ENCODE data around the gene RNF31. TPM values are rescaled to one million over a fixed set of nuclear protein-coding genes. Genes with fewer than 3 reads are reported as not detected.

RNF31 gene
- total RNA-seq, 4 donors from 2014 or later, result 17.7 to 106 (median 57.9) TPM

DNA sequence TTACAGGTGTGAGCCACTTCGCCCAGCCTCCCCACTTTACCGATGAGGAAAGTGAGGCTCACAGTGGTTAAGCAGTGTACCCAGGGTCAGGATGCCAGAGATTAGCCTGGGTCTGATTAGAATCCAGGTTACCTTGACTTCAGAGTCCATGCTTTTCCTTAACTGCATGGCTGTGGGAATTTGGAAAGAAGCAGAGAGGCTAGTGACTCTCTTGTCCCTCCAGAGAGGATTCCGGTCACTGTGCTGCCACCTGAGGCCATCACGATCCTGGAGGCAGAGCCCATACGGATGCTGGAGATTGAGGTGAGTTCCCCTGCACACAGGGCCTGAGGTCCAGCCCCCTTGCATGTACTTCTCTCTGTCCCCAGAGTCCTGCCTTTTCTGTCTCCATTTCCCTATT lies 29.3 kb downstream of the RNF31 start:
- no peaks in the 10 kb centered on the region for H3K4me1 ChIP-seq
- no peak overlapping the region for H3K4me3 ChIP-seq
- no peaks in the 10 kb centered on the region for H3K27me3 ChIP-seq
- TF ChIP-seq POLR2A (IDR thresholded peaks at IDR 0.05), result no peak
- TF ChIP-seq, protein P1, sequence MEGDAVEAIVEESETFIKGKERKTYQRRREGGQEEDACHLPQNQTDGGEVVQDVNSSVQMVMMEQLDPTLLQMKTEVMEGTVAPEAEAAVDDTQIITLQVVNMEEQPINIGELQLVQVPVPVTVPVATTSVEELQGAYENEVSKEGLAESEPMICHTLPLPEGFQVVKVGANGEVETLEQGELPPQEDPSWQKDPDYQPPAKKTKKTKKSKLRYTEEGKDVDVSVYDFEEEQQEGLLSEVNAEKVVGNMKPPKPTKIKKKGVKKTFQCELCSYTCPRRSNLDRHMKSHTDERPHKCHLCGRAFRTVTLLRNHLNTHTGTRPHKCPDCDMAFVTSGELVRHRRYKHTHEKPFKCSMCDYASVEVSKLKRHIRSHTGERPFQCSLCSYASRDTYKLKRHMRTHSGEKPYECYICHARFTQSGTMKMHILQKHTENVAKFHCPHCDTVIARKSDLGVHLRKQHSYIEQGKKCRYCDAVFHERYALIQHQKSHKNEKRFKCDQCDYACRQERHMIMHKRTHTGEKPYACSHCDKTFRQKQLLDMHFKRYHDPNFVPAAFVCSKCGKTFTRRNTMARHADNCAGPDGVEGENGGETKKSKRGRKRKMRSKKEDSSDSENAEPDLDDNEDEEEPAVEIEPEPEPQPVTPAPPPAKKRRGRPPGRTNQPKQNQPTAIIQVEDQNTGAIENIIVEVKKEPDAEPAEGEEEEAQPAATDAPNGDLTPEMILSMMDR (IDR thresholded peaks at IDR 0.05), result no peak
- no peak overlapping the region for H3K27ac ChIP-seq
- no peaks in the 10 kb centered on the region for H3K36me3 ChIP-seq
- intact Hi-C loops (cut with DNase I; ENCODE audit: low total_unique reads), result no loop called here
- no peak for DNase-seq
- H3K9me3 ChIP-seq, result no peaks in the 10 kb centered on the region

DNA sequence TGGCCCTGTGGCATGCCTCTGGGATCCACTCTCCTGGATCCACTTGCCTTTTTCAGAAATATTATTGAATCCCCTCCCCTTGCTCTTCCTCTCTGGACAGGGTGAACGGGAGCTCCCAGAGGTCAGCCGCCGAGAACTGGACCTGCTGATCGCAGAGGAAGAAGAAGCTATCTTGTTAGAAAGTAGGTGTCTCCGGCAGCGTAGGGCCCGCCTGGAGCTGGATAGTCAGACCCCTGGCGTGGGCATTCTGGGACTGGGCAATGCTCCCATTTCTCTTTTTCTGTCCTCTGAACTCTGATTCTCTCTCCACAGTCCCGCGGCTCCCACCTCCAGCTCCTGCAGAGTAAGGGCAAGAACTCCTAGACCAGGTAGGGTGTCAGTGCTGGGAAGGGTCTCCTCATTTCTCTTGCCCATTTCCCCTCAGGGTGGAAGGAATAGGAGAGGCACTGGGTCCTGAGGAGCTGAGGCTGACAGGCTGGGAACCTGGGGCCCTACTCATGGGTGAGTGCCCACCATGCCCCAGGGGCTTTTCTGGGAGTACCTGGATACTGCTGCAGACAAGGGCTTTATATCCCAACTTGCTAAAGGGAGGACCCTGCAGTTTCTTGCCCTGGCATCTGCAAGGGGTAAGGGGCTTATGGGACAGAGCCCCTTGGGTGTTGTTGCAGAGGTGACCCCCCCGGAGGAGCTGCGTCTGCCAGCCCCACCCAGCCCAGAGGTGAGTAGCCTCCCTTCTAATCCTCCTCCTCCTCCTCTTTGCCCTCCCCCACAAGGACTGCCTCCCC lies 29.9 kb downstream of the RNF31 start:
- Histone ChIP-seq H3K27ac (no peak overlapping the region), H3K4me3 (no peak overlapping the region), H3K27me3 (no peaks in the 10 kb centered on the region), H3K36me3 (no peaks in the 10 kb centered on the region), H3K4me1 (no peaks in the 10 kb centered on the region), H3K9me3 (no peaks in the 10 kb centered on the region)
- DNase-seq, result no peak
- intact Hi-C loops (cut with DNase I; ENCODE audit: low total_unique reads), result no loop called here
- no peak for TF ChIP-seq POLR2A (IDR thresholded peaks at IDR 0.05)
- TF ChIP-seq, protein P1 (IDR thresholded peaks at IDR 0.05), result no peak

DNA sequence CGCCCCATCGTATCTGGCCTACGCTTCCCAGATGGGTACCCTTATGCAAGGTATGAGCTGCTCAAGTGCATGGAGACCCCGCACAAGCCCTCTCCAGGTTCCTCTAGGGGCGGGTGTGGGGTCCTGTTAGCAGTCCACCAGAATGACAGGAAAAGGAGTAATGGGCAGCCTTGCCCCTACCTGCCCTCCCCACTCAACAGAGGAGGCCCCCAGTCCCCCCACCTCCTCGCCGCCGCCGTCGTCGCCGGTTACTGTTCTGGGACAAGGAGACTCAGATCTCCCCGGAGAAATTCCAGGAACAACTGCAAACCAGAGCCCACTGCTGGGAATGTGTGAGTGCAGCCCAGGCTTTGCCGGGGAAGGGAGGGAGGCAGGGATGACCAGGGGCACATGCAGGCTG lies 30.6 kb downstream of the RNF31 start:
- no peak overlapping the region for H3K4me3 ChIP-seq
- no peaks in the 10 kb centered on the region for H3K27me3 ChIP-seq
- no peaks in the 10 kb centered on the region for H3K4me1 ChIP-seq
- no peaks in the 10 kb centered on the region for H3K9me3 ChIP-seq
- DNase-seq, result no peak
- intact Hi-C loops (cut with DNase I; ENCODE audit: low total_unique reads), result no loop called here
- no peak overlapping the region for H3K27ac ChIP-seq
- TF ChIP-seq, protein P1 (IDR thresholded peaks at IDR 0.05), result no peak
- no peak for TF ChIP-seq POLR2A (IDR thresholded peaks at IDR 0.05)
- no peaks in the 10 kb centered on the region for H3K36me3 ChIP-seq

GRCh38 chr14:24178399-24179178 lies 31.3 kb downstream of the RNF31 start:
- H3K27ac ChIP-seq, result peak overlapping the region in 1 of 2 donors; percentile 78
- no peak overlapping the region for H3K4me3 ChIP-seq
- intact Hi-C loops (cut with DNase I; ENCODE audit: low total_unique reads), result no loop called here
- H3K9me3 ChIP-seq, result no peaks in the 10 kb centered on the region
- H3K4me1 ChIP-seq, result no peaks in the 10 kb centered on the region
- TF ChIP-seq, protein P1 (IDR thresholded peaks at IDR 0.05), result no peak
- no peak for TF ChIP-seq POLR2A (IDR thresholded peaks at IDR 0.05)
- H3K27me3 ChIP-seq, result no peaks in the 10 kb centered on the region
- H3K36me3 ChIP-seq, result no peaks in the 10 kb centered on the region
- no peak for DNase-seq
